ENCODE data around the gene SLC4A2.

The SLC4A2 gene

DNA sequence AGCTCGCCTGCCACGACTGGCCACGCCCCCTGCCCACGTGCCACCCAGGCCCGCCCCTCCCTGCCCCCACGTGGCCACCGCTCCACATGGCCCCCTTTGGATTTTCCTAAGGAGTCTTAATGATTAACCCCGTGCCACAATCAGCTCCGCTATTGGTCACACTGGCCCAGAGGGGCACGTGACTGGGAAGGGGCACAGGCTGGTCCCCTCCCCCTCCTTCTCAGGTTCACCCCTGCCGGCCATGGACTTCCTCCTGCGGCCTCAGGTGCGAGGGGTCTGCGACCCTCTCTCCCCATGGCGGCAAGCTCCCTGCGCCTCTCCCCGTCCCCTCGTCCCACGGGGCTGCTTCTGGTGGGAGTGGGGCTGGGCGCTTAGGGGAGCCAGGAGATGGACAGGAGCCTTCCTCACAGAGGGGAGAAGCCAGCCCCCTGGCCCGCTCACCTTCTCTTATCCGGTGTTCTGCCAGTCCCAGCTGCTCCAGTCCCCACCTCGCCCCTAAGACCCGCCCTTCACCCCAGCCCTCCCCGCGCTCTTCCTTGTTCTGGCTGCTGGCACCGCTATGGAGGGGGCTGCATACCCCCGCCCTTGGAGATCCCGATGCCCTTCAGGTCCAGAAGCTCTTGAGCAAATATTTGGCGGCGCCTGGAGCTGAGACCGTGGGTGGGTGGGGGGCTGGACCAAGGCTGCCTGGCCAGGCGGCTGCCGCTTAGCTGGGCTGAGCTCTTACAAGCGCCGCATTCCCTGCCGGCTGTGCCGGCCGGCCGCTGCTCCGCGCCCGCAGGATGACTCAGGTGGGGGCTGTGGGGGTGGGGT, 3.2 kb downstream of the SLC4A2 start (continued):
- TF ChIP-seq ZSCAN16 (tag by site-specific recombination; IDR thresholded peaks at IDR 0.05) (no peak), ZNF658 (tag by site-specific recombination; IDR thresholded peaks at IDR 0.05) (no peak), KLF9 (tag by site-specific recombination; IDR thresholded peaks at IDR 0.05; ENCODE audit: low read depth) (peak; percentile 36; the same call in 1 of the 2 replicates), REPIN1 (tag by site-specific recombination; IDR thresholded peaks at IDR 0.05; ENCODE audit: low read depth) (no peak)
- TF ChIP-seq, protein P1, sequence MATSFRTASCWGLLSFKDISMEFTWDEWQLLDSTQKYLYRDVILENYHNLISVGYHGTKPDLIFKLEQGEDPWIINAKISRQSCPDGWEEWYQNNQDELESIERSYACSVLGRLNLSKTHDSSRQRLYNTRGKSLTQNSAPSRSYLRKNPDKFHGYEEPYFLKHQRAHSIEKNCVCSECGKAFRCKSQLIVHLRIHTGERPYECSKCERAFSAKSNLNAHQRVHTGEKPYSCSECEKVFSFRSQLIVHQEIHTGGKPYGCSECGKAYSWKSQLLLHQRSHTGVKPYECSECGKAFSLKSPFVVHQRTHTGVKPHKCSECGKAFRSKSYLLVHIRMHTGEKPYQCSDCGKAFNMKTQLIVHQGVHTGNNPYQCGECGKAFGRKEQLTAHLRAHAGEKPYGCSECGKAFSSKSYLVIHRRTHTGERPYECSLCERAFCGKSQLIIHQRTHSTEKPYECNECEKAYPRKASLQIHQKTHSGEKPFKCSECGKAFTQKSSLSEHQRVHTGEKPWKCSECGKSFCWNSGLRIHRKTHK (tag by site-specific recombination; IDR thresholded peaks at IDR 0.05) = no peak

DNA sequence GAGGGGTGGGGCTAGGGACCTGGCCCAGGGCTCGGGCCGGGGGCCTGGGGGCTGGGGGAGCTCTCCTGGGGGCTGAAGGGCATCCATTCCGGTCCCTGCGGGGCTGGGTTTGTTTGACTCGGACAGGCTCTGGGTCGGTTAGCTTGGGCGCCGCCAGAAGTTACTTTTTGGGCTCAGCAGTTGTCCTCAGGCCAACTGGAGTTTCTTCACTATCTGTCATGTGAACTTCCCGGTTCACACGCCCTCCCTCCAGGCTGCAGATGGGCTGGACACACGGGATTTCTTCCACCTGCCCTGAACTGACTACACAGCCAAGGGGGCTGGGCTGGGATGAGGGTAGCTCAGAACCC, 3.8 kb downstream of the SLC4A2 start:
- CTCF ChIA-PET = interaction anchor here (0.7 to 2.3 kb wide), 6 partner anchors 15 to 48 kb away, joined by 3 to 14 read pairs (median 4); partner anchors contain the start of genes ABCB8 and FASTK
- H3K36me3 ChIP-seq (ENCODE audit: control insufficient read depth in 2 of 2, insufficient read depth in 1 of 2, low read length in 2 of 2) = peaks cover 3 to 62% of the 10 kb centered on the region in 2 experiments

More for the DNA sequence above, 3.8 kb downstream of the SLC4A2 start:
- Histone ChIP-seq H3K4me3 (ENCODE audit: low read depth, low read length) (no peak overlapping the region), H3K27ac (ENCODE audit: extremely low read depth, low read depth, low read length) (no peak overlapping the region), H3K4me1 (ENCODE audit: control insufficient read depth, insufficient read depth, low read length) (no peaks in the 10 kb centered on the region; the same call in 1 of the 2 replicates), H3K9me3 (ENCODE audit: control insufficient read depth, insufficient read depth, low read depth, low read length) (no peaks in the 10 kb centered on the region)
- POLR2A ChIA-PET = interaction anchor here (0.9 to 2.3 kb wide), 10 partner anchors 8 to 53 kb away, joined by 3 to 22 read pairs (median 5); partner anchors contain the start of genes ABCB8 and FASTK
- TF ChIP-seq, protein P2, sequence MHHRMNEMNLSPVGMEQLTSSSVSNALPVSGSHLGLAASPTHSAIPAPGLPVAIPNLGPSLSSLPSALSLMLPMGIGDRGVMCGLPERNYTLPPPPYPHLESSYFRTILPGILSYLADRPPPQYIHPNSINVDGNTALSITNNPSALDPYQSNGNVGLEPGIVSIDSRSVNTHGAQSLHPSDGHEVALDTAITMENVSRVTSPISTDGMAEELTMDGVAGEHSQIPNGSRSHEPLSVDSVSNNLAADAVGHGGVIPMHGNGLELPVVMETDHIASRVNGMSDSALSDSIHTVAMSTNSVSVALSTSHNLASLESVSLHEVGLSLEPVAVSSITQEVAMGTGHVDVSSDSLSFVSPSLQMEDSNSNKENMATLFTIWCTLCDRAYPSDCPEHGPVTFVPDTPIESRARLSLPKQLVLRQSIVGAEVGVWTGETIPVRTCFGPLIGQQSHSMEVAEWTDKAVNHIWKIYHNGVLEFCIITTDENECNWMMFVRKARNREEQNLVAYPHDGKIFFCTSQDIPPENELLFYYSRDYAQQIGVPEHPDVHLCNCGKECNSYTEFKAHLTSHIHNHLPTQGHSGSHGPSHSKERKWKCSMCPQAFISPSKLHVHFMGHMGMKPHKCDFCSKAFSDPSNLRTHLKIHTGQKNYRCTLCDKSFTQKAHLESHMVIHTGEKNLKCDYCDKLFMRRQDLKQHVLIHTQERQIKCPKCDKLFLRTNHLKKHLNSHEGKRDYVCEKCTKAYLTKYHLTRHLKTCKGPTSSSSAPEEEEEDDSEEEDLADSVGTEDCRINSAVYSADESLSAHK (tag by site-specific recombination; IDR thresholded peaks at IDR 0.05) = no peak
- TF ChIP-seq GLIS2 (tag by site-specific recombination; IDR thresholded peaks at IDR 0.05) (no peak), ZNF24 (tag by site-specific recombination; IDR thresholded peaks at IDR 0.05) (no peak), ZNF660 (tag by site-specific recombination; IDR thresholded peaks at IDR 0.05) (no peak), ZNF16 (tag by site-specific recombination; IDR thresholded peaks at IDR 0.05; ENCODE audit: low read depth) (no peak), HOXC10 (CRISPR knock-in tag; IDR thresholded peaks at IDR 0.05) (no peak), BCL11B (tag by site-specific recombination; IDR thresholded peaks at IDR 0.05; ENCODE audit: low read depth) (no peak)
- TF ChIP-seq, protein P3, sequence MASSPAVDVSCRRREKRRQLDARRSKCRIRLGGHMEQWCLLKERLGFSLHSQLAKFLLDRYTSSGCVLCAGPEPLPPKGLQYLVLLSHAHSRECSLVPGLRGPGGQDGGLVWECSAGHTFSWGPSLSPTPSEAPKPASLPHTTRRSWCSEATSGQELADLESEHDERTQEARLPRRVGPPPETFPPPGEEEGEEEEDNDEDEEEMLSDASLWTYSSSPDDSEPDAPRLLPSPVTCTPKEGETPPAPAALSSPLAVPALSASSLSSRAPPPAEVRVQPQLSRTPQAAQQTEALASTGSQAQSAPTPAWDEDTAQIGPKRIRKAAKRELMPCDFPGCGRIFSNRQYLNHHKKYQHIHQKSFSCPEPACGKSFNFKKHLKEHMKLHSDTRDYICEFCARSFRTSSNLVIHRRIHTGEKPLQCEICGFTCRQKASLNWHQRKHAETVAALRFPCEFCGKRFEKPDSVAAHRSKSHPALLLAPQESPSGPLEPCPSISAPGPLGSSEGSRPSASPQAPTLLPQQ (tag by site-specific recombination; IDR thresholded peaks at IDR 0.05) = no peak
- TF ChIP-seq, protein P4, sequence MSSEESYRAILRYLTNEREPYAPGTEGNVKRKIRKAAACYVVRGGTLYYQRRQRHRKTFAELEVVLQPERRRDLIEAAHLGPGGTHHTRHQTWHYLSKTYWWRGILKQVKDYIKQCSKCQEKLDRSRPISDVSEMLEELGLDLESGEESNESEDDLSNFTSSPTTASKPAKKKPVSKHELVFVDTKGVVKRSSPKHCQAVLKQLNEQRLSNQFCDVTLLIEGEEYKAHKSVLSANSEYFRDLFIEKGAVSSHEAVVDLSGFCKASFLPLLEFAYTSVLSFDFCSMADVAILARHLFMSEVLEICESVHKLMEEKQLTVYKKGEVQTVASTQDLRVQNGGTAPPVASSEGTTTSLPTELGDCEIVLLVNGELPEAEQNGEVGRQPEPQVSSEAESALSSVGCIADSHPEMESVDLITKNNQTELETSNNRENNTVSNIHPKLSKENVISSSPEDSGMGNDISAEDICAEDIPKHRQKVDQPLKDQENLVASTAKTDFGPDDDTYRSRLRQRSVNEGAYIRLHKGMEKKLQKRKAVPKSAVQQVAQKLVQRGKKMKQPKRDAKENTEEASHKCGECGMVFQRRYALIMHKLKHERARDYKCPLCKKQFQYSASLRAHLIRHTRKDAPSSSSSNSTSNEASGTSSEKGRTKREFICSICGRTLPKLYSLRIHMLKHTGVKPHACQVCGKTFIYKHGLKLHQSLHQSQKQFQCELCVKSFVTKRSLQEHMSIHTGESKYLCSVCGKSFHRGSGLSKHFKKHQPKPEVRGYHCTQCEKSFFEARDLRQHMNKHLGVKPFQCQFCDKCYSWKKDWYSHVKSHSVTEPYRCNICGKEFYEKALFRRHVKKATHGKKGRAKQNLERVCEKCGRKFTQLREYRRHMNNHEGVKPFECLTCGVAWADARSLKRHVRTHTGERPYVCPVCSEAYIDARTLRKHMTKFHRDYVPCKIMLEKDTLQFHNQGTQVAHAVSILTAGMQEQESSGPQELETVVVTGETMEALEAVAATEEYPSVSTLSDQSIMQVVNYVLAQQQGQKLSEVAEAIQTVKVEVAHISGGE (tag by site-specific recombination; conservative IDR thresholded peaks at IDR 0.05; ENCODE audit: low read depth) = no peak
- TF ChIP-seq, protein P5, sequence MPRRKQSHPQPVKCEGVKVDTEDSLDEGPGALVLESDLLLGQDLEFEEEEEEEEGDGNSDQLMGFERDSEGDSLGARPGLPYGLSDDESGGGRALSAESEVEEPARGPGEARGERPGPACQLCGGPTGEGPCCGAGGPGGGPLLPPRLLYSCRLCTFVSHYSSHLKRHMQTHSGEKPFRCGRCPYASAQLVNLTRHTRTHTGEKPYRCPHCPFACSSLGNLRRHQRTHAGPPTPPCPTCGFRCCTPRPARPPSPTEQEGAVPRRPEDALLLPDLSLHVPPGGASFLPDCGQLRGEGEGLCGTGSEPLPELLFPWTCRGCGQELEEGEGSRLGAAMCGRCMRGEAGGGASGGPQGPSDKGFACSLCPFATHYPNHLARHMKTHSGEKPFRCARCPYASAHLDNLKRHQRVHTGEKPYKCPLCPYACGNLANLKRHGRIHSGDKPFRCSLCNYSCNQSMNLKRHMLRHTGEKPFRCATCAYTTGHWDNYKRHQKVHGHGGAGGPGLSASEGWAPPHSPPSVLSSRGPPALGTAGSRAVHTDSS (tag by site-specific recombination; IDR thresholded peaks at IDR 0.05) = no peak
- TF ChIP-seq, protein P6, sequence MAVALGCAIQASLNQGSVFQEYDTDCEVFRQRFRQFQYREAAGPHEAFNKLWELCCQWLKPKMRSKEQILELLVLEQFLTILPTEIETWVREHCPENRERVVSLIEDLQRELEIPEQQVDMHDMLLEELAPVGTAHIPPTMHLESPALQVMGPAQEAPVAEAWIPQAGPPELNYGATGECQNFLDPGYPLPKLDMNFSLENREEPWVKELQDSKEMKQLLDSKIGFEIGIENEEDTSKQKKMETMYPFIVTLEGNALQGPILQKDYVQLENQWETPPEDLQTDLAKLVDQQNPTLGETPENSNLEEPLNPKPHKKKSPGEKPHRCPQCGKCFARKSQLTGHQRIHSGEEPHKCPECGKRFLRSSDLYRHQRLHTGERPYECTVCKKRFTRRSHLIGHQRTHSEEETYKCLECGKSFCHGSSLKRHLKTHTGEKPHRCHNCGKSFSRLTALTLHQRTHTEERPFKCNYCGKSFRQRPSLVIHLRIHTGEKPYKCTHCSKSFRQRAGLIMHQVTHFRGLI (tag by site-specific recombination; IDR thresholded peaks at IDR 0.05) = no peak
